WTC11 (cell line): ENCODE data around the gene KLLN. TPM values are rescaled to one million over a fixed set of nuclear protein-coding genes. Genes with fewer than 3 reads are reported as not detected.
A peak's percentile ranks its signal among the peaks of the same experiment; 100 is the strongest.
"Not testable (repeated sequence)": the region's sequence is repeated elsewhere in the genome, so short reads cannot be mapped to it uniquely, and the experiment has no call there.

ENCODE experiments used
- ATAC-seq: fragments of 200-7000 bp; cut with Tn5 transposase; 2 replicates; pipeline ENCODE4 v1.10.0; 2021; ENCODE audit warnings: mild to moderate bottlenecking, moderate library complexity
- CTCF ChIA-PET: fragments of 300-600 bp; sonication (Branson Sonifier 250); formaldehyde crosslinking; loops from one replicate; lab custom pipeline; 2021; ENCODE audit warnings: antibody characterized with exemption; lab: Charles Lee
- POLR2A ChIA-PET: fragments of 350-600 bp; sonication (Branson Sonifier 250); formaldehyde crosslinking; loops from one replicate; lab custom pipeline; 2021; ENCODE audit warnings: antibody characterized with exemption; lab: Charles Lee
- DNase-seq: peaks from one replicate; pipeline ENCODE4 v3.0.0; 2021; ENCODE audit warnings: low spot score
- H3K27ac Mint-ChIP-seq: 2 replicates; pipeline ENCODE4 v1.8.0; 2021; ENCODE audit warnings: mixed read lengths
- H3K27me3 Mint-ChIP-seq: 2 replicates; pipeline ENCODE4 v1.8.0; 2021; ENCODE audit warnings: low read depth, mild to moderate bottlenecking, moderate library complexity, mixed read lengths
- H3K36me3 Mint-ChIP-seq: 2 replicates; pipeline ENCODE4 v1.8.0; 2021; ENCODE audit warnings: mixed read lengths
- H3K4me1 Mint-ChIP-seq: 2 replicates; pipeline ENCODE4 v1.8.0; 2022; ENCODE audit warnings: mixed read lengths
- H3K4me3 Mint-ChIP-seq: 2 replicates; pipeline ENCODE4 v1.8.0; 2021; ENCODE audit warnings: mild to moderate bottlenecking, moderate library complexity, mixed read lengths
- H3K9me3 Mint-ChIP-seq: 2 replicates; pipeline ENCODE4 v1.8.0; 2021; ENCODE audit warnings: mixed read lengths
- CBFB ChIP-seq: sonication (generic); formaldehyde crosslinking; IDR thresholded peaks from 2 replicates; pipeline ENCODE4 v1.8.1; 2022; ENCODE audit warnings: mild to moderate bottlenecking, low read depth, missing genetic modification reagents
- FOXK1 ChIP-seq: sonication (generic); formaldehyde crosslinking; IDR thresholded peaks from 2 replicates; pipeline ENCODE4 v1.8.0; 2022; ENCODE audit warnings: mild to moderate bottlenecking, moderate library complexity, missing genetic modification reagents
- FOXP4 ChIP-seq: sonication (generic); formaldehyde crosslinking; IDR thresholded peaks from 2 replicates; pipeline ENCODE4 v1.8.0; 2022; ENCODE audit warnings: mild to moderate bottlenecking, missing genetic modification reagents
- GABPB1 ChIP-seq: sonication (generic); formaldehyde crosslinking; IDR thresholded peaks from 2 replicates; pipeline ENCODE4 v1.8.1; 2023; ENCODE audit warnings: mild to moderate bottlenecking, missing genetic modification reagents
- GRHL2 ChIP-seq: fragments of 250-450 bp; sonication (Bioruptor Pico); IDR thresholded peaks from 2 replicates; pipeline ENCODE4 v1.8.0; 2022; ENCODE audit warnings: mild to moderate bottlenecking, moderate library complexity; ENCODE audit not compliant: insufficient replicate concordance, severe bottlenecking
- GTF2I ChIP-seq: fragments of 250-450 bp; sonication (Bioruptor Pico); conservative IDR thresholded peaks from 2 replicates; pipeline ENCODE4 v1.4.0; 2021; ENCODE audit warnings: mild to moderate bottlenecking
- HMGA2 ChIP-seq: fragments of 250-450 bp; sonication (Bioruptor Pico); IDR thresholded peaks from 2 replicates; pipeline ENCODE4 v1.4.0; 2021; ENCODE audit warnings: mild to moderate bottlenecking, moderate library complexity
- IRF1 ChIP-seq: sonication (generic); formaldehyde crosslinking; IDR thresholded peaks from 2 replicates; pipeline ENCODE4 v1.8.0; 2023; ENCODE audit warnings: missing genetic modification reagents
- JAZF1 ChIP-seq: fragments of 250-450 bp; sonication (Bioruptor Pico); IDR thresholded peaks from 2 replicates; pipeline ENCODE4 v1.9.0; 2021; ENCODE audit warnings: moderate library complexity, mild to moderate bottlenecking, inconsistent platforms
- SMAD4 ChIP-seq: sonication (generic); formaldehyde crosslinking; IDR thresholded peaks from 2 replicates; pipeline ENCODE4 v1.8.0; 2022; ENCODE audit warnings: mild to moderate bottlenecking, missing genetic modification reagents
- USF1 ChIP-seq: sonication (generic); formaldehyde crosslinking; IDR thresholded peaks from 2 replicates; pipeline ENCODE4 v1.8.0; 2022; ENCODE audit warnings: mild to moderate bottlenecking, missing genetic modification reagents
- ZNF121 ChIP-seq: sonication (generic); formaldehyde crosslinking; IDR thresholded peaks from 2 replicates; pipeline ENCODE4 v1.8.0; 2023; ENCODE audit warnings: missing genetic modification reagents
- ZNF317 ChIP-seq: sonication (generic); formaldehyde crosslinking; IDR thresholded peaks from 2 replicates; pipeline ENCODE4 v1.8.1; 2023; ENCODE audit warnings: low read depth, mild to moderate bottlenecking, moderate library complexity, missing genetic modification reagents, borderline replicate concordance
- ZNF423 ChIP-seq: fragments of 250-450 bp; sonication (Bioruptor Pico); IDR thresholded peaks from 2 replicates; pipeline ENCODE4 v2.1.2; 2022; ENCODE audit warnings: mild to moderate bottlenecking, moderate library complexity
- ZNF671 ChIP-seq: fragments of 250-450 bp; sonication (Bioruptor Pico); IDR thresholded peaks from 2 replicates; pipeline ENCODE4 v1.8.0; 2021; ENCODE audit warnings: mild to moderate bottlenecking
- total RNA-seq: library from RNA; stranded (reverse); gene quantifications from 3 replicates; pipeline ENCODE4 v1.2.3, GENCODE V29; 2021

Gene KLLN
- total RNA-seq, 1 experiment from 2014 or later: 0.52 TPM

- TF ChIP-seq GTF2I (0 out of 2 replicates have a peak, but pooled peaks have one; percentile 17), ZNF317 (CRISPR knock-in tag) (0 out of 2 replicates have a peak, but pooled peaks have one; percentile 71)
- DNase-seq, H3K27me3 Mint-ChIP-seq, H3K4me3 Mint-ChIP-seq, CTCF ChIA-PET, ATAC-seq: not testable (repeated sequence)
- POLR2A ChIA-PET: interaction anchor here (0.6 kb wide), 1 partner anchor 58 kb away, joined by 13 read pairs; no protein-coding TSS in a partner anchor
- Mint-ChIP-seq H3K27ac (peak overlapping the region; percentile 24; the same call in 1 of the 2 replicates), H3K4me1 (peaks cover 14% of the 10 kb centered on the region), H3K36me3 (peaks cover 38% of the 10 kb centered on the region), H3K9me3 (peaks cover 22% of the 10 kb centered on the region)
Observed at GRCh38 chr10:87881373-87882059, 18.2 kb upstream of the KLLN start.

GRCh38 chr10:87880336-87880735, 17.0 kb upstream of the KLLN start:
- H3K9me3 Mint-ChIP-seq: peaks cover 12% of the 10 kb centered on the region; the same call in 1 of the 2 replicates
- DNase-seq (no peak), ATAC-seq (no peak)
- no peak for TF ChIP-seq ZNF121 (CRISPR knock-in tag)
- TF ChIP-seq, all 79 proteins: peak for 0
- peaks cover 14% of the 10 kb centered on the region for H3K4me1 Mint-ChIP-seq
- H3K27me3 Mint-ChIP-seq: no peaks in the 10 kb centered on the region; the same call in 1 of the 2 replicates
- POLR2A ChIA-PET: no interaction called here
- CTCF ChIA-PET: interaction anchor here (1.3 kb wide), 1 partner anchor 234 kb away, joined by 4 read pairs; no protein-coding TSS in a partner anchor
- no peak overlapping the region for H3K27ac Mint-ChIP-seq
- no peak overlapping the region for H3K4me3 Mint-ChIP-seq
- peaks cover 27% of the 10 kb centered on the region for H3K36me3 Mint-ChIP-seq

GRCh38 chr10:87878664-87879459, 15.5 kb upstream of the KLLN start:
- Mint-ChIP-seq H3K9me3 (peaks cover 12% of the 10 kb centered on the region; the same call in 1 of the 2 replicates), H3K4me3 (no peak overlapping the region), H3K27me3 (no peaks in the 10 kb centered on the region; the same call in 1 of the 2 replicates), H3K4me1 (peaks cover 20% of the 10 kb centered on the region), H3K27ac (peak overlapping the region; percentile 14), H3K36me3 (peaks cover 27% of the 10 kb centered on the region)
- no peak for TF ChIP-seq IRF1 (CRISPR knock-in tag)
- no peak for TF ChIP-seq SMAD4 (CRISPR knock-in tag)
- no peak for TF ChIP-seq FOXP4 (CRISPR knock-in tag)
- TF ChIP-seq CBFB: no peak
- TF ChIP-seq ZNF423: no peak
- TF ChIP-seq USF1 (CRISPR knock-in tag): no peak
- no peak for TF ChIP-seq JAZF1 (CRISPR knock-in tag)
- no peak for TF ChIP-seq HMGA2 (CRISPR knock-in tag)
- no peak for TF ChIP-seq ZNF671 (CRISPR knock-in tag)
- ChIA-PET CTCF (interaction anchor here (1.3 kb wide), 1 partner anchor 235 kb away, joined by 4 read pairs; no protein-coding TSS in a partner anchor), POLR2A (interaction anchor here (0.6 to 0.7 kb wide), 2 partner anchors 22 to 86 kb away, joined by 4 to 8 read pairs; no protein-coding TSS in a partner anchor)
- ATAC-seq (no peak), DNase-seq (no peak)

- ATAC-seq: no peak
- POLR2A ChIA-PET: no interaction called here
- H3K27me3 Mint-ChIP-seq: no peaks in the 10 kb centered on the region
Observed at GRCh38 chr10:87875929-87876571, 12.7 kb upstream of the KLLN start.

More at GRCh38 chr10:87875929-87876571, 12.7 kb upstream of the KLLN start:
- TF ChIP-seq GRHL2 (CRISPR knock-in tag) (no peak), GABPB1 (CRISPR knock-in tag) (no peak), FOXK1 (CRISPR knock-in tag) (no peak)
- Mint-ChIP-seq H3K27ac (no peak overlapping the region), H3K36me3 (peaks cover 17% of the 10 kb centered on the region), H3K9me3 (peaks cover 6% of the 10 kb centered on the region; the same call in 1 of the 2 replicates), H3K4me3 (no peak overlapping the region), H3K4me1 (peaks cover 34% of the 10 kb centered on the region)
- CTCF ChIA-PET: no interaction called here
- no peak for DNase-seq
